Measurements from ENCODE around the gene TRIM9.

GRCh38 chr14:51129130-51129529, 34.2 kb upstream of the TRIM9 start:
- TF ChIP-seq CTCF (conservative IDR thresholded peaks at IDR 0.05; ENCODE audit: low read length) (no peak), EZH2phosphoT487 (IDR thresholded peaks at IDR 0.05; ENCODE audit: borderline replicate concordance) (no peak)
